Measurements from ENCODE around the gene FRAT2.

The FRAT2 gene

DNA sequence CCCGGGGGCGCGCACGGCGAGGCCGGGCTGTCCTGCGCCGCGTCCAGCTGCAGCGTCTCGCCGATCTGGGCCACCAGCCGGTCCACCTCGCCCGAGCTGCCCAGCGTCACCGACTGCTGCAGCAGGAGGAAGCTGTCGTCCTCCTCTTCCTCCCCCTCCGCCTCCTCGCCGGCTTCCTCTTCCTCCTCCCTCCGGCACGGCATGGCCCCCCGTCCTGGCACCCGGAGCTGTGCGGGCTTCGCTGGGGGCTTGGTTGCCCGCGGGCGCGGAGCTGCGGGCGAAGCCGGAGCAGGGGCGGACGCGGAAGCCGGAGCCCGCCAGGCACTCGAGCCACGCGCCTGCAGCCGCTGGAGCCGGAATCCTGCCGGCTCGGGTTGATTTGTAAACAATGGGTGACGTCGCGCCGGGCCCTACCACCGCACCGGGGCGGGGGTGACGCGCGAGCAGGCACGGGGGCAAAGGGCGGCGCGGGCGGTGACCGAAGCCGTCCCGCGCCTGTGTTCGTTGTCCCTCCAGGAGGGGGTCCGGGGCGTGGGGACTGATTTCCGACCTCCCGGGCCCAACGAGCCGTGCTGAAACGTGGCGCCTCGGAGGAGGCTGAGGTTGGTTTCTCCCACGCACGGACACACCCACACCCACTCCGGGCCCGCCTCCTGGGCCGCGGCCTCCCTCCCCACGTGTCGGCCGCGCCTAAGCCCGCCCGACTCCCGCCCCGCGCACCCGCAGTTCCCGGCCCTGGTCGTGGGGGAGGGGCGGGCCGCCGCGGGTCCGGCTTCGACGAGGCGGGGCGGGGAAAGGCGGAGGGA lies at the start of gene FRAT2:
TSS of gene FRAT2 (minus strand) at position 360 of the 806 bp plus-strand sequence. CDS start at position 203, 157 bp downstream.
- DNase-seq (ENCODE audit: low read depth, low spot score): peak; percentile 79

DNA sequence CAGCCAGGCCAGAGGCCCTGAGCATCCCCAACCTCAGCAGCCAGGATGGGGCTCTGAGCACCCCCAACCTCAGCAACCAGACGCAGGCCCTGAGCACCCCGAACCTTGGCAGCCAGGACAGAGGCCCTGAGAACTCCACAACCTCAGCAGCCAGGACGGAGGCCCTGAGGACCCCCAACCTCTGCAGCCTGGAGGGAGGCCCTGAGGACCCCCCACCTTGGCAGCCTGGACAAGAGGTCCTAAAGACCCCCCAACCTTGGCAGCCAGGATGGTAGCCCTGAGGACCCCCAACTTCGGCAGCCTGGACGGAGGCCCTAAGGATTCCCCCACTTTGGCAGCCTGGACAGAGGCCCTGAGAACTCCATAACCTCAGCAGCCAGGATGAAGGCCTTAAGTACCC lies 49.6 kb upstream of the FRAT2 start:
- no peak for DNase-seq (ENCODE audit: low read depth, low spot score)

DNA sequence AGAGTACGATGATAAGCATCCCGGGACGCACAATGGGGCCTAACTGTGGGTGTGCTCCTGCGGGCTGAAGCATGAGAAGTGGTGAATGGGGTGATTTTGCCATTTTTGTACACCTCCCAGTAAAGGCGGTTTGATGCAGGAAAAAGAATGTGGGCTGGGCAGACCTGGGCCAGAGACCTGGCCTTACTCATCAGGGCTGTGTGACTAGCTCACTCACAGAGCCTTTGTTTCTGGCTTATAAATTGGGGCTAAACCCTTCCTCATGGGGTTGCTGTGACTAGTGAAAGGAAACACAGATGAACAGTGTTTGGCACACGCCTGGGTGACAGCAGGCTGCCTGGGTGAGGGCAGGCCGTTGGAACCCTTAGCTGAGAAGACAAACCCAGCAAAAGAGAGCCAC lies 48.6 kb upstream of the FRAT2 start:
- DNase-seq (ENCODE audit: low read depth, low spot score): no peak

DNA sequence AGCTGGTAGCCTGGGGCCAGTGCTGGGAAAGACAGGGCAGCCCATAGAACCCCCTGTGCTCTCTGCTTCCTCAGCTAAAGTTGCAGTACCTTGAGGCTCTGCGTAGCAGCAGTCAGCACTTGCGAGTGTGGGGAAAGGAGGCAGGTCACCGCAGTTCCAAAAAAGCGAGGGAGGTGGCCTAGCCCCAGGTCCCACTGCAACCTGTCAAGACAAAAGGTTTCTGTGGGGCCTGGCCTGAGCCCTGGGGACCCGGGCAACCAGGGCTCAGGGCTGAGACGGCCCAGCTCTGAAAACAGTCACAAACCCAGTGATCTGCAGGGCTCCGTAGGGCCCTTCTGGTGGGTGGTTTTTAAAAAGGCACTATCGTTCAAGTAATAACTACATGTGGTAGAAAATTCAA lies 47.1 kb upstream of the FRAT2 start:
- no peak for DNase-seq (ENCODE audit: low read depth, low spot score)

- DNase-seq (ENCODE audit: low read depth, low spot score): no peak
Observed at GRCh38 chr10:97380516-97380915, 46.0 kb upstream of the FRAT2 start.

DNA sequence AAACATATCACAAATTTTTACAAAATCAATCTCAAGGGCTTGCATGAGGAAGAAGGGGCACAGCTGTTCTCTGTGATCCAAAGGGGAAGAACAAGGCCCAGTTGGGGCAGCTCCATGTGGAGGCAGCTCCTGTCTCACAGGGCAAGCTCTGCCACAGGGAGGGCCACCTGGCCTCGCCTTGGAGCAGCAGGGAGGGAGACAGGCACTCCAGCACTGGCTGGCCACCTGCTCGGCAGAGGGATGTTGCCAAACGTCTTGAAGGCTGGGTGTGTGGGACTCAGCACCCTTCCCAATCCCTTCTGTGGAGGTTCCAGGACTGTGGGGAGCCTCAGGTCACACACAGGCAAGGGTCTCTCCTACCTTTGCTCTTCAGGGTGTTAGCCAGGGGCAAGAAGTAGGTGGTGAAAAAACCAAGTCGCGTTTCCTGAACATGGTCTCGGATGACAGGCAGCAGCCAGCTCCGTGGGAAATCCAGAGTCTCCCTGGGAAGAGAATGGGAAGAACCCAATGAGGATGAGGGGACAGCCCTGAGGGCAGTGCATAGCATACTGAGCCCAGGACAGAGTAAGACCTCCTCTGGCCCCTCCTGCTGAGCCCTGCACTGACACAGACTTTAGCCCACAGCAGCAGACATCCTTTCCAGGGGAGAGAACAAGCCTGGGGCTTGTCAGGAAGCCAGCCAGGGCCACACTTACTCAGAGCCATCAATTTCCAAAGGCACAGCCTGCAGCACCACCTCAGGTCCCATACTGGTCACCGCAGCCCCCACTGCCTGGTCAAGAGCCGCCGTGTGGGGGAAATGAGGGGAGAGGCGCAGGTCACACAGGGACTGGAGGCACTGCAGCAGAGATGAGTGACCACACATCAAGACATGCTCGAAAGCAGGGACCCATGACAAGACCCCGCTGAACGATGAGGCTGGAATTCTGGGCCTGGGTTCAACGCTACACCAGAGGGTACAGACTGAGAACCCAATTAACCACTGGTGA lies 44.7 kb upstream of the FRAT2 start:
- DNase-seq (ENCODE audit: low read depth, low spot score): no peak

DNA sequence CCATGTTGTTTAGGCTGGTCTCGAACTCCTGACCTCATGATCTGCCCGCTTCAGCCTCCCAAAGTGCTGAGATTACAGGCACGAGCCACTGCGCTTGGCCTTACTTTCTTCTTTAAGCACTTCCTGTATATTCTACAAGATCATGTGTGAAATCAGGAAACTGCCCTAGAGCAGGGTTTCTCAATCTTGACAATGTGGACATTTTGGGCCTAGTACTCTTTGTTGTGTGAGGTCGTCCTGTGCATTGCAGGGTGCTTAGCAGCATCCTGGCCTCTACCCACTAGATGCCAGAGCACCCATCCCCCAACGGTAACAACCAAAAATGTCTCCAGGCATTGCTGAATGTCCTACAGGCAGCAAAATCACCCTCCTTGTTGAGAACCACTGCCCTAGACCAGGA lies 41.9 kb upstream of the FRAT2 start:
- no peak for DNase-seq (ENCODE audit: low read depth, low spot score)

DNA sequence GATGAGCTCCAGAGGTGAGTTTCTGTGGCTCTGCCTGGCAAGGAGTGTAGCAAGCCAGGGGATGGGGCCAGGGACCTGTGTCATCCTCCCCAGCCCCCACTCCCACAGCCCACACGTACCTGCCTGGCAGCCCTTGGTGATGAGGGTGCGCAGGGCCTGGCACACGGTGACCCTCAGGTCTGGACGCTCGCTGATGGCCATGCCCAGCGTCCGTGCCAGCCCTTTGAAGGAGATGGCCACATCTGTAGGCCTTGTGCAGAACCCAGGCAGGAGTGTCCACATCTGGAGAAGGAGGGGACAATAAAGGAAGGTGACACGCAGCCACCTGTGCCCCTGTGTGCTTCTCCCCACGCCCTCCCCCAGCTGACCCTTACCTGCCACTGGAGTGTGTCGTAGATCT lies 38.9 kb upstream of the FRAT2 start:
- DNase-seq (ENCODE audit: low read depth, low spot score): no peak

- DNase-seq (ENCODE audit: low read depth, low spot score): no peak
Observed at GRCh38 chr10:97372233-97372875, 37.8 kb upstream of the FRAT2 start.

DNA sequence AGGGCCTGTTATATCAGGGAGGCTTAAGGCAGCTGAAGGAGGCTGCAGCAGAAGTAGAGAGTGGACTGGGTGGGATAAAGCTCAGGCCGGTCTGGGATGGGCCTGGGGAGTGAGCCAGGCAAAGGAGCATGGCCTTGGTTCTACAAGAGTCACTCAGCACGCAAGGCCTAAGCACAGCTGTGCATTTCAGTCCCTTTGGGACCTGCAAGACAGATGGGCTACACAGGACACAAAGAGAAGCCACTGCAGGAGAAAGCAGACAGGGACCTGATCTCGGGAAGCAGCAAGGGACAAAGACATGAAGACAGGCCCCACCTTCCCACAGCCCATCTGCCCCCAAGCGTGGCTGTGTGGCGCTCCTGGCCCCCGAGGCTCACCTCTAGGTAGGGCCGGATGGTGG lies 37.2 kb upstream of the FRAT2 start:
- no peak for DNase-seq (ENCODE audit: low read depth, low spot score)

GRCh38 chr10:97367126-97367649 lies 32.7 kb upstream of the FRAT2 start:
- DNase-seq (ENCODE audit: low read depth, low spot score): no peak

DNA sequence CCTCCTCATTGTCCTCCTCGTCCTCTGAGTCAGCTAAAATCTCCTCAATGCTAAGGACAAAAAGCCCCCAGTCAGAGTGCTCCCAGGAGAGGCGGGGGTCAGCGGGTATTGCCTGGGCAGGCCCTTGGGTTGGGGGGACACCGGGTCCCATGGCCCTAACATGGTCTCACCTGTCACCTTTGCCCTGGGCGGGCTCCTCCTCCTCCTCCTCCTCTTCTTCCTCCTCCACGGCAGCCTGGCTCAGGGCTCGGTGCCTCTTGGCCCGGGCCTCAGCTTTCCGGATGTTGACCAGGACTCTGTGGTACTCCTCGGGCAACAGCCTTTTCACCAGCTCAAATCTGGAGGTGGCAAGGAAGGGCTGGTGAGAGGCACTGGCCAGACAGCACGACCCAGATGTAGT lies 32.0 kb upstream of the FRAT2 start:
- DNase-seq (ENCODE audit: low read depth, low spot score): no peak

GRCh38 chr10:97365761-97366351 lies 31.3 kb upstream of the FRAT2 start:
- no peak for DNase-seq (ENCODE audit: low read depth, low spot score)

- DNase-seq (ENCODE audit: low read depth, low spot score): no peak
Observed at GRCh38 chr10:97363071-97363470, 28.5 kb upstream of the FRAT2 start.

- DNase-seq (ENCODE audit: low read depth, low spot score): no peak
Observed at GRCh38 chr10:97362310-97363033, 27.9 kb upstream of the FRAT2 start.

GRCh38 chr10:97361537-97361901 lies 27.0 kb upstream of the FRAT2 start:
- DNase-seq (ENCODE audit: low read depth, low spot score): no peak

DNA sequence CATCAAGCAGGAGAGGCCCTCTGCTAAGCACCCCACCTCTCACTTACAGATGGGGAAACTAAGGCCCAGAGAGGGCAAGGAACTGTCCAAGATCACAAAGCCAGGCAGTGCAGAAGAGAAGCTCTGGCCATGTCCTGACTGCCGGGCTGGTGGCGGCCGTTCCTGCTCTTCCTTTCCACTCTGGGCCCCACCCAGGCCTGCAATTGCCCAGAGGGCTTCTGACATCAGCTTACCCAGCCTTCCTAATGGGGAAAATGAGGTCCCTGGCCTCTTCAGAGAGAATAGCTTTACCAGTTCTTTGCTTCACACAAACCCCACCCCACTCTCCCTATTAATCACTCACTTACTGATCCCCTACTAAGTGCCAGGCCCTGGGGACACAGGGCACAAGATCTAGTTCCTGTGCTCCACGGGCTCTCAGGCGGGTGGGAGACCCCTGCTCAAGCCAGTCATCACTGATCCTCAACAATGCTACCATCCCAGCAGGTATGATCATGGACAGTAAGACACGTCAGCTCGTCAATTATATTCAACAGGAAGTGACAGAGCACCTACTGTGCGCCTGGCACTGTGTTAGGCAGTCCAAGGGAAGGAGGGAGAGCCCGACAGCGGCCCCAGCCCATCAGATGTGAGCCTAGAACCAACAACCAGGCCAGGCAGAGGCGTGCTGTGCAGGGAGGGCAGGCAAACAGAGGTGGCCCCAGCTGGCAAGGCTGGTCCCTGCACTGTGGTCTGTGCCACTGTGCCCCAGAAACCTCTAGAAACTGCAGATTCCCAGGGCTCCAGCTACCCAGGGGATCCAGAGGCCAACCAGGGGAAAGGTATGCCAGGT lies 26.4 kb upstream of the FRAT2 start:
- DNase-seq (ENCODE audit: low read depth, low spot score): no peak

- no peak for DNase-seq (ENCODE audit: low read depth, low spot score)
Observed at GRCh38 chr10:97358781-97359180, 24.3 kb upstream of the FRAT2 start.

GRCh38 chr10:97358349-97358748 lies 23.8 kb upstream of the FRAT2 start:
- DNase-seq (ENCODE audit: low read depth, low spot score): no peak

- no peak for DNase-seq (ENCODE audit: low read depth, low spot score)
Observed at GRCh38 chr10:97356918-97357317, 22.4 kb upstream of the FRAT2 start.
